HepG2 (cell line): Measurements from ENCODE around the gene DCAF4.

Experiments
- ARNTL ChIP-seq: sonication (generic); formaldehyde crosslinking; IDR thresholded peaks from 2 replicates; pipeline ENCODE4 v1.4.0; 2020; ENCODE audit warnings: mild to moderate bottlenecking, missing genetic modification reagents
- ESRRA ChIP-seq: sonication (generic); formaldehyde crosslinking; IDR thresholded peaks from 2 replicates; pipeline ENCODE4 v1.5.1; 2020; ENCODE audit warnings: mild to moderate bottlenecking, low read depth, missing genetic modification reagents
- PAX8 ChIP-seq: sonication (generic); formaldehyde crosslinking; IDR thresholded peaks from 2 replicates; pipeline ENCODE4 v1.8.0; 2022; ENCODE audit warnings: mild to moderate bottlenecking, missing genetic modification reagents, borderline replicate concordance

- TF ChIP-seq ESRRA (CRISPR knock-in tag) = no peak
- TF ChIP-seq ARNTL (CRISPR knock-in tag) = no peak
- TF ChIP-seq PAX8 (CRISPR knock-in tag) = no peak
These were observed 70.7 kb downstream of the DCAF4 start for GRCh38 chr14:72996916-72997315.
